Stimulated activated CD8-positive, alpha-beta memory T cell treated with anti-CD3 and anti-CD28 coated beads, Interleukin-7, amount 100 ng/mL, for 1 hour (primary cell): ENCODE results near the gene CANT1.
A peak's percentile ranks its signal among the peaks of the same experiment; 100 is the strongest.

Experiments
- DNase-seq, 2 donors: peaks; one replicate each; pipeline ENCODE4 v3.0.0-alpha.2; 2020; ENCODE audit warnings: low read depth in 2 of 2

The CANT1 gene

DNA sequence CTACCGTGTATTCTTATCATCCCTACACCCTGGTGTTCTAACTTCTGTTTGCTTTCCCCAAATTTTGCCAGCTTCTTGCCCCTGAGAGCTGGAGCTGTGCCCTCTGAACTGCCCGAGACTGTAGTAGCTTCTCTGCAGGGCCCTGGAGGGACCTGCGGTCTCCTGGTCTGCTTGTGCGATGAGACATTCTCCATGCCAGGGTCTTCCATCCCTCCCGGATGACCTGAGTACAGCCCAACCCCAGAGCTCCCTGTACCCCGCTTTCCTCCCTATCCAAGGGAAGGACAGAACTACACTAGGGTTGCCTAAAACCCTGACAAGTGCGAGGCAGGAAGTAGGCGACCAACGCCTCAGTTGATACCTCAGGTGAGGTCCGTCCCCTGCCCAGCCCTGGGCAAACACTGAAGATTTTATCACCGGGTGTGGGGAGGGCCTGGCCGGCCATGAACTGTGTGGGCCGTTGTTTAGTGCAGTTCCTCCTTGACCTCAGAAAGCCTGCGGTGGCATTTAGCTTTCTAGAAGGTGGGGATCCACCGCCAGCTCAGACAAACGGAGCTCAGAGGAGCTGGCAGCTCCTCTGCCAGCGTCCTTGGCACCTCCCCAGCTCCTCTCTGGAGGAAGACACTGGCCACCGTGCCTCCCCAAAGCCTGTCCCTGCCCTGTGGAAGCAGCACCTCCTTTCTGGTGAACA, 13.7 kb downstream of the CANT1 start:
- no peak for DNase-seq

DNA sequence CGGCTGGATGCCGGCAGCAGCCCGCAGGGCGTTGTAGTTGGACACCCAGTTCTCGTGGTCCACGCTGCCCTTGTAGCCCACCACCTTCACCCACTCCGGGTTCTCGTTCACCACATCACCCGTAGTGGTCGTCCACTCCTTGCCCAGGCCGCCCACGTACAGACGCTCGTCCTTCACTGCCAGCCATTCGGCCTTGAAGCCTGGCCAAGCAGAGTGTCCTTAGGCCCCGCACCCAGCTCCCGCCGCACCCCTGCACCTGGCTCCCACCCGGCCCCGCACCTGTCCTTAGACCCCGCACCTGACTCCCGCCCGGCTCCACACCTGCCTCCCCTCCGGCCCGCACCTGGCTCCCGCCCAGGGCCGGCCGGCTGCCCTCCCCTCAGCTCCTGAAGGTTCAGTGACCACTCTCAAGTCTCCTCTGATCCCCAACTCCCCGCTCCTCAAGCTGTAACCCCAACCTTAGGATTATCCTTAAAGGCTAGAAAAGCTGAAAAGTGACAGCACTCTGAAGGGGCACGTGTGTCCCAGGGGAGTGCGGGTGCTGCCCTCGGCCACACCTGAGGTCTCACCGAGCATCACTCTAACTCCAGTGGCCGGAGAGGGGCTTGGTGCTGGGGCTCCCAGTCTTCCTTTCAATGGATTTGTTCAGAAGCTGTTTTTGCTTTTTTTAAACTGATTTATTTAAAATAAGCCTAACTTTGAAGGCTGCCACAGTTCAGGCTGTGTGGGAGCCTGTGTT, 14.4 kb downstream of the CANT1 start:
- no peak for DNase-seq

DNA sequence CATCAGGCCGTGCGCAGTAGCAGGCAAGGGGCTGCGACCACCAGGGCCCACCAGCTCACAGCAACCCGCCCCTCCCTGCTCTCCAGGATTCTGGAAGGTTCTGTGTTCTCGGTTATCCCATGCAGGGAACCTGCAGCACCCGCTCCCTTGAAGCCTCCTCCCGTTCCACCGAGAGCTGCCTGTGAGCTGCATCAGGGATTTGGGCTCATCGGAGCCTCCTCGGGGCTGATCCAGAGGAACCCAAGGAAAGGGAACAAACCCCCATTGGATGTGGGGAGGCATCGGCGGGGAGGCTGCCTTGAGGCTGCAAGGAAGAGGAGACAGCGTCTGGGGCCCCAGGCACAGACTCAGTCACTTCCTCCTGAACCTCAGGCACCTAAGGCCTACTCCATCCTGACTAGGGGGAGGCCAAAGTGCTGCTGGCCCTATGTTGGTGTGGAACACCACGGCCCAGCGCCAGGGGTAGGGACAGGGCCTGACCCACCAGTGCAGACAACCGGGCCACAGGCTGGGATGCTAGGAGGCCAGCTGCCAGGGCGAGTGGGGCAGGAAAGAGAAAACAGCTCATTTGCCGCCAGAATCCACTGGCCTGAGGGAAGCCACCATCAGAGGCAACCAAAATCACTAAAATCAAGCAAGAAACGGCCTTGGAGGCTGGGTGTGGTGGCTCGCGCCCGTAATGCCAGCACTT, 15.4 kb downstream of the CANT1 start:
- no peak for DNase-seq

DNA sequence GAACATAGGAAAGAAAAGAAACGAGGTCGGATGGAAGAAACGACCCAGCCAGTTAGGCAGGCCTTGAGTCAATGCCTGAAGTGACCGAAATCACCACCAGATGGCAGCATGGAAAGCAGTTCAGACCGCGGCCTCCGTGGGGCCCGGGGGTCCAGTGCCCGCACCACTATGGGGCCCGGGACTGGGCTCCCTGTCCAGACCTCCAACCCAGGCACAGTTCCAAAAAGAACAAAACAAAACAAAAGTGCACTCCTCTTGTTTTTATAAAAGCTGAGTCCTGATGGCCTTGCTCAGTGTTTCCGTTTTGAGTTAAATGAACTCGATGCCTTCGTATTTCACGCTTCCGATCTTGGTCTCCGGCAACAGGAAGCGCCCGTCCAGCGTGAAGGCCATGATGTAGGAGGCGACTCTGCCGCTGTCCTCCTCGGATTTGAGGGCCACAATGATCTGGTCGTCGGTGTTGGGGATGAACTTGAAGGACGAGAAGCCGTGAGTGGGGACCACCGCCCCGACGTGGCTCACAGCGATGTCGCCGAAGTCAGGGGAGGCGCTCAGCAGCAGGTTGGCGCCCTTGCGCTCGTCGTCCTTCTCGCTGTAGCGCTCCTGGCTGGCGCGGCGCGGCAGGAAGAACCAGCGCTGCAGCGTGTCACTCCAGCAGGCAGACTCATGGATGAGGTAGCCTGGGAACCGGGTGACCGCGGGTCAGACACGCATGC, 16.2 kb downstream of the CANT1 start:
- peak; percentile 16 to 23 for DNase-seq

DNA sequence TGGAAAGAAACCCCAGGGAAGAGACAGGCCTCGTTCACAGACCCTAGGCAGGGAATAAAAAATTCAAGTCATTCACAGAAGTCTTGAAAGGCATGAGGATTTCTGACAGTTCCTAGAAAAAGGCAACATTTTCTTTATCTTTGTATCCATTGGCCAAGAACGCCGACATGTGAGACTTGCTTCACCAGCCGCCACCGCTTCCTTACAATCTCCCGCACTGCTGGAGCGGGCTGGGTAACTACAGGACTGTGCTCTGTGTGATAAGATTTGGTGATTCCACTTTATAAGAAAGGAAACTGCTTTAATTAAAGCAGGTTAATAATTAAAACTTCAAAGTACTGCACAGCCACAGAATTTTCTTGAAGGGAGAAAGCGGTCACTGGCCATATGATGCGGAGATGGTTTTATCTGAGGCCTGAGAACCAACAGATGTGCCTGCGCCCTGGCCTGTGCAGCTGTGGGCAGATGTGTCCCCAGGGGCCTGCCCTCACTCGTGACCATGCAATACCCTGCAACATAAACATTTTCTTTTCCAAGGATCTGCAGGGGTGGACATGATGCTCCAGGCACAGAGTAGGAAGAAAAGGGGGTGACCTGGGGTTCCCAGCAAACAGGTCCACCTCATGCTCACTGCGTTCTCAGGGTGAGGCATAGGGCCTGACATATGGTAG, 16.9 kb downstream of the CANT1 start:
- DNase-seq: no peak

DNA sequence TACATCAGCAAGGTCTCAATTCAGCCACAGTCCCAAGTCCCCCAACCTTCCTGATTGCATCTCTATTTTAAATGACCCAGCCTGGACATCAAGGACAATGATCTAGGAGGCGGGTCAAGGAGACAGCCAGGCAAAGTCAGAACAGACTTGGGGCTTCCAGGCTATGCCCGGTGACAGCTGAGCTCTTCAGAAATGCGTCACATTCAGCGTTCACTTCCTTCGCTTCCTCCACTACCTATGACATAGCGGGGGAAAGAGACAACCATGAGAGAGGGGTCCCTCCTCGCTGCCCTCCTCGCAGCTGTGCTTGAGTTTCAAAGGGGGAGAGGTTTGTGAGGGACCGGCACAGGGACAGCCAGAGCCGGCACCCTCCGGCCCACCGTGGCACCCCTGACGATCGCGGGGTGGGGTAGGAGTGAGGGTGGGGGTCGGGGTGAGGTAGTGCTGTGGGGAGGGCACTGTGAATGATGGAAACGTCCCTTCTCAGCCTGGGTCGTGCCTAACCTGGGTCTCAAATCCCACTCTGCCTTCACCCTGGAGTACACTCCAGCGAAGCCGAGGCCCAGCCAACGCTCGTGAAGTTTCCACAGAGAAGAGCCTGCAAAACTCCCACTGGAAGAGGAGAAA, 17.5 kb downstream of the CANT1 start:
- DNase-seq: no peak

DNA sequence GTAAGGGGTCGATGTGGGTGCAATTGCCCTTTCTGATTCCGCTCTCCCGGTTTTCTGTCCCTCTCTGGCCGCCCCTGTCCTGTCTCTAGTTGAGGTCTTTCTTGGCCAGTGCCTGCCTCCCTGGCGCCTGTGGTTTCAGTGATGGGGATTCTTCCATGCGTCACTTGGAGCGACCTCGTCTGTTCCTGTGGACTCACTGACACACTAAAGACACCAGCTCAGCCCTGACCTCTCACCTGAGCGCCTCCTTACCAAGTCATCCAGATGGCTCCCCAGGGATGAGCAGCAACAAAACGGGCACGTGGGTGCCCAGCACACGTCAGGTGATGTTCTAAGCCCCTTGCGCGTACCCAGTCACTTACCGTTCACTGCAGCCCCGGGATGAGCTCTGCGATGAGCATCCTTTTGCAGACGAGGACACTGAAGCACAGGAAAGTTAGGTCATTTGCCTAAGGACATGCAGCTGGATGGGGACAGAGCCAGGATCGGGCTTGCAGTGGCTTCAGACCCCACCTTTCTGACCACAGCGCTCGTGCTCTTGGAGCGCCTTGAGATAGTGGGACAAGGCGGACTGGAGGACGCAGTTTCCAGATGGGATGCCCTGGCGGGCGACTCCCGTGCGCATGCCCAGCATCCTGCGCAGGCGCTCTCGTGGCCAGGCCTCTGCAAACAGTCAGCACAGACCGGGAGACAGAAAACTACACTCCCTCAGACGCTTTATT, 18.4 kb downstream of the CANT1 start:
- DNase-seq: no peak

DNA sequence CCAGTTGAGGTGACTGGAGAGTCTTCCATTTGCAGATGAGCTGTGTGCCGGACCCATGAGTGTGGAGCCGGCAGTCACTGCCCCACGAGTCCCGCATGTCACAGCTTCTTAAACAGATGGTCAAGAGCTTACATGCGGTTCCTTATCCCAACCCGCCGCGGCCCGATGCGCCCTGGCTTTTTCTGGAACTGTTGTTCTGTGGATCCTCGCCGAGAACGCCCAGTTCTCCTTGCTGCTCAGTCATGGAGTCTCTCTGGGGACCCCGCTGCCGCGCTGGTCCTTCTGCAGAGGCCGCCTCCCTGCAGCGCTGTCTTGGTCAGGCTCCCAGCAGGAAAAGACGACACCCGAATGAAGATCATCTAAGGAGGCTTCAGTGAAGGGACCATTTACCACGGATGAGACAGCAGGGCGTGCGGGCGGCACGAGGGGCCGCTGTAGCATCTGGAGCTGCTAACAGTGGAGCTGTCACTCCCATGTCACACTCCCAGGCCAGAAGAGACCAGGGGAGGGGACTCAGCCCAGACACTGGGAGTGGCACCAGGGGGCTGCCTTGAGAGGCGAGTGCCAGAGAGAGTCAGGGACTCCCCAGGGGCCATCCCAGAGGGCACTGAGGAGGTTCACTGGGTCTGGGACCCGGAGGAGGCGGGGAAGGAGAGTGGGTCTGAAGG, 19.1 kb downstream of the CANT1 start:
- DNase-seq: no peak

DNA sequence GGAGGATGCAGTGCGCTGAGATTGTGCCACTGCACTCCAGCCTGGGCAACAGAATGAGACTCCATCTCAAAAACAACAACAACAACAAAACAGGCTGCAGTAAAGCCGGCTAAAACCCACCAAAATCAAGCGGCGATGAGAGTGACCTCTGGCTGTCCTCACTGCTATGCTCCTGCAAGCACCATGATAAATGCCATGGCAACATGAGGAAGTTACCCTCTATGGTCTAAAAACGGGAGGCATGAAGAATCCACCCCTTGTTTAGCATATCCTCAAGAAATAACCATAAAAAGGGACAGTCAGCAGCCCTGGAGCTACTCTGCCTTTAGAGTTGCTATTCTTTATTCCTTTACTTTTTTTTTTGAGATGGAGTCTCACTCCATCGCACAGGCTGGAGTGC, 21.4 kb downstream of the CANT1 start:
- no peak for DNase-seq

DNA sequence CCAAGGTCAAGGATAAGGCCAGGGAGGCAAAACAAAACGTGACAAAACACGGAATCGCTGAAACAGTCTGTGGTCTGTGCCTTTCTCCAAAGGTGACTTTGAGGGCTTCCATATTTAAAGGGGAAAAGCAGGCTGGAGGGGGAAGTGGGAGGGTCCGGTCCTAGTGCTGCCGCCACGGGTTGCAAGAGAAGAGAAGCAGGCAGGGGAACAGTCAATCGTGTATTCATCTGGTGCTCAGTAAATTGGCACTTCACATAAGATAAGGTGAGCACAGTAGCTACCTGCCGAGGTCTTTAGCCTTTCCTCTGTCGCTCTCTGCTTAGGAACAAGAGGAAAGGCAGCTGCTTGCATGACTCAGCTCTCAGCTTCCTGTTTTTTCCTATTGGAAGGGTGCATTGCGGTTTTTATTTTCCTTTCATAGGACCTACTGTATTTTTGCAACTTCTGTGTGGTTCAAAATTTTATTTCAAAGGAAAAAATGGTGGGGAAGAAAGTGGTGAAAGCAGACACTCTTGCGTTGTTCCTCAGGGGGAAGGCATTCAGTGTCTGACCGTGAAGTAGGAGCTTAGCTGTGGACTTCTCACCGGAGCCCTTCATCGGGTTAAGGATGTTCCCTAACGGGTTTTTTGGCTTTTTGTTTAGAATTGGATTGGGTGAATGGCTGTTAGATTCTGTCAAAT, 22.8 kb downstream of the CANT1 start:
- no peak for DNase-seq

DNA sequence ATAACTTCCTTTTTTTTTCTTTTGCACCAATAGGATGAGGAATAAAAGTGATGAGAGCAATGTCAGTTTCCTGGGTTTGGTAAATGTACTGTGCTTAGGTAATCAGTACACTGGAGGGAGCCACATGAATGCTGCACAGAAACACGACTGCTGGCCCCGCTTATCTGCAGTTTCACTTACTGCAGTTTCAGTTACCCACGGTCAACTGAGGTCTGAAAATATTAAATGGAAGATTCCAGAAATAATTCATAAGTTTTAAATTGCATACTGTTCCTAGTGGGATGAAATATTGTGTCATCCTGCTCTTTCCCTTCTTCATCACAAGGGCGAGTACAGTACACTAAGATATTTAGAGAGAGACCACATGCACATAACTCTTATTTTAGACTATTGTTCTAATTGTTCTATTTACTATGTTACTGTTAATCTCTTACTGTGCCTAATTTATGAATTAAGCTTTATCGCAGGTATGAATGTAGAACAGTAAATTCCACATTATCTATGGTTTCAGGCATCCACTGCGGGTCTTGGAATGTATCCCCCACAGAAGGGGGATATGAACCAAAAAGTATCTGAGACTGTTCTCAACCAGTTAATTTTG, 23.4 kb downstream of the CANT1 start:
- DNase-seq: no peak

DNA sequence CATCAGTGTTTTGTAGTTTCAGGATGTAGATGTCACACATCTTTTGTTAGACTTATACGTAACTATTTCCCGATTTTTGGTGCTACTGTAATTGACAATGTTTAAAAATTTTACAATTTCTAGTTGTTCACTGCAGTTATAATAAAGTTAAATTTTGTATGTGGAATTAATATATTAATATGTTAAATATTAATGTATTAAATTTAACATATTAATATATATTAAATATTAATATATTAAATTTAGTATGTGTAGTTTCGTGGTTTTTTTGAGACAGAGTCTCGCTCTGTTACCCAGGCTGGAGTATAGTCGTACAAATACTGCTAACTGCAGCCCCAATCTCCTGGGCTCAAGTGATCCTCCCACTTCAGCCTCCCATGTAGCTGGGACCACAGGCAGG, 24.2 kb downstream of the CANT1 start:
- DNase-seq: no peak

DNA sequence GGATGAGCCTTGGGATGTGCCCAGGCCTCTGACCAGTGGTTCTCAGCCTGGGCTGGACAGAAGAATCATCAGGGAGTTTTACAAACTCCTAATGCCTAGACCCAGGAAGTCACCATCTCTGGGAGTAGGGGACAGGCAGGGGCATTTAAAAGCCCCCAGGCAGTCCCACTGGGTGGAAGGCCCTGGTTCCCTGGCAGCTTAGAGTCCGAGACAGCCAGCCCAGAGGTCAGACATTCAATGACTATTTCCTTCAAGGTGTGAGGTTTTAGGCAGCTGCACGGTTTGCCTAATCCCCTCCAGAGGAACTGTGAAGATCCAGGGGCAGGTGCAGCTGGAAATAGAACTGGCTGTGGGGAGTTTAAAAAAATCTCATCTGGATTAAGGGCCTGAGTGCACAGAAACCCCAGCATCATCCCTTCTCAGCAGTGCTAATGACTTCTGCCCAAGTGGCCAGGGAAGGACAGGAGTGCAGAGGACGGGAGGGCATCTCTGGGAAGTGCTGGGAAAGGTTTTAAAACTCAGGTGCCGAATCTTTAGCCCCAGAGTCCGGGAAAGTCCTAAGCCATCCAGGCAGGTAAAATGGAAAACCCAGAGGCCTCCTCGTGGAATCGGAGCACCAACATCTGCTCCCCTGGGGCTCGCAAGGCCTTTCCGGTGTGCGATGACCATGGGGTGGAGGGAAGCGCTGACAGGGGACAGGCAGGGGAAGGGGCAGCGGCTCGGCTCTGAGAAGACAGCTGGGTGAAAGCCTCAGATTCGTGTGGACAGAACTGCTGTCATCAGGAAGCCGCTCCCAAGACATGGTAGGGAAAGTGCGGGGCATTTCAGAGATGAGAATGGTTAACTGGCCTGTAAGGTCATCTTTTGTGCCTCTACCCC, 28.3 kb downstream of the CANT1 start:
- no peak for DNase-seq

DNA sequence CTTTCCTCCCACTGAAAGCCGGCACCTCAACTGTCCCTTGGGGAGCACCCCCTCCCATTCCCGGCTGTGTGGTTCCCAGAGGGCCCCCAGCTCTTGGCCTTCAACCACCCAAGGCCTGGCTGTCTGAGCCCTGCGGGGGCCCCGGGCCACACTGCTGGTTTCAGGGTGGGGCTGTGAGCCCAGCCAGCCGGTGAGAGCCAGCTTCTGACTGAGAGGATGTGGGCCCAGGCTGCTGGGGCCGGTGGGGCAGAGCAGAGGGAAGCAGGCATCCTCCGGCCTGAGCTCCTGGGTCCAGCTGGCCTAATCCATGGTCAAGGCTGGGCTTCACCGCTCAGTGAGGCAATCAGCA, 29.0 kb downstream of the CANT1 start:
- no peak for DNase-seq

DNA sequence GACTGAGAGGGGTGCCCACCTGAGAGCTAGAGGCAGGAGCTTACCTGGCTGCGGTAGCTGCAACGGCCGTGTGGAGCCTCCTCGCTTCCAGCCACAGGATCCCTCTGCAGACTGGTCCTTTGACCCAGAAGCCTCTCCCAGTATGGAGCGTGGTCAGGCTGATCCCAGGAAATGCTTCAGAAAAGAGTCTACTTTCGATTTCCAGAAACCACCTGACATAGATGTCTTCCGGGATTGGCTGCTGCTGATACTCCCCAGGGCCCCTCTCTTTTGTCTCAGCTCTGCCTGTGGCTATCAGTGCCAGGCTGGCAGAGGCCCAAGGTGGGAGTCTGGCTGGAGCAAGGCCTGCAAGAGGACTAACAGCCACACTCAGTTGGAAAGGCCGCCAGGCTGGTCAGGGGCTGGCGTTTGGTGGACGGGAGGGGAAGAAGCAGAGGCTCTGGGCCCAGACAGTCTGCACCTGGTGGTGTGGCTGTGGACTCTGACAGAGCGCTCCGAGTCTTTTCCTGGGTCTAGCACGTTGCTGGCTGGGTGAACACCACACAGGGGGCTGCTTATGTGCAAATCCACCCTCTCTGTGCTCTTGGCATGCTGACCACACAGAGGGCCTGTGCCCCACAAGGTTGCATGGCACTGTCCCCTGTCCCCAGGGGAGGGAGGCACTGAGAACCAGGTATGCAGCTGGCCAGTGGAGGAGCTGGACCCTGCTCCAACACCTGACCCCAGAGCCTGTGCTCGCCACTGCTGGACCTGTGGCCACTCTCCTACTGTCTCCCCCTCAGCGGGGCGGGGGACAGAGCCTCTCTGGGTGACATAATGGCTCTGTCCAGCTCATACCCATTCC, 29.6 kb downstream of the CANT1 start, which contains the start of gene LGALS3BP:
TSS of gene LGALS3BP (minus strand) at position 144 of the 844 bp plus-strand sequence. CDS start 2,732 bp downstream, outside the sequence.
- no peak for DNase-seq

DNA sequence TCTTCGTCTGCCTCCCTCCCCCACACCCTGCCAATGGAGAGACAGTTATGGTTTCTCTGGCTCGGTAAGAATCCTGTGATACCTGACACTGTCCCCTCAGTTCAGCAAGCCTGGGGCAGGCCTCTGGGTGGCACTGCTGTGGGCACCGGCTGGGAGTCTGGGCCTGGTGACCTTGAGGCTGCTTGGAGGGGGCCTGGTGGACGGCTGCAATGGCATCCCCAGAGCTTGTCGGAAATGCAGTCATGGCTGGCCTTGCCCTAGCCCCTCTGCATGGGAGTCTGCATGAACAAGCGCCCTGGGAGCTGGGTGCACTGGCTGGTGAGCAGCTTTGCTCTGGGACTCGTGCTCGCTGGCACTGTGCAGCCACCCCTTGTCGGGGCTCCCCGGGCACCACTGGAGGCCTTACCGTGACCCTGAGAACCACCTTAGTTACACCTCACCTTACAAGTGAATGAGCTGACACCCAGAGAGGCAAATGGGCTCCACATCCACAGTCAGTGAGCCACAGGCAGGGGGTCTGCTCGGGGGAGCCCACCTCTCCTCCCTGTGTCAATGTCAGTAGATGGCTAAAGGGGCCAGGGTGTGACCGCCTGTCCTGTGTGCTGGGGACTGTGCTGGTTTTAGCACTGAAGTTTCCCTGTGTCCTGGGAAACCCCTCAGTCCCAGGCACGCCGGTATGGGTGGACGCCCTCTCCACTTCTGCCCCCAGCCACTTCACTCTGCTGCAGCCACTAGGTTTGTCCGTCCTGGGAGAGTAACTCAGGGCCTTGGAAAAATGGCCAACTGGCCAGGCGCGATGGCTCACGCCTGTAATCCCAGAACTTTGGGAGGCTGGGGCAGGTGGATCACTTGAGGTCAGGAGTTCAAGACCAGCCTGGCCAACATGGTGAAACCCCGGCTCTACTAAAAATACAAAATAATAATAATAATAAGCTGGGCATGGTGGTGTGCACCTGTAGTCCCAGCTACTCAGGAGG, 31.3 kb downstream of the CANT1 start:
- no peak for DNase-seq
